ENCODE measurements around the gene GABRD. TPM values are rescaled to one million over a fixed set of nuclear protein-coding genes. Genes with fewer than 3 reads are reported as not detected.

Gene GABRD
- total RNA-seq, 1 donor from 2014 or later = not detected

DNA sequence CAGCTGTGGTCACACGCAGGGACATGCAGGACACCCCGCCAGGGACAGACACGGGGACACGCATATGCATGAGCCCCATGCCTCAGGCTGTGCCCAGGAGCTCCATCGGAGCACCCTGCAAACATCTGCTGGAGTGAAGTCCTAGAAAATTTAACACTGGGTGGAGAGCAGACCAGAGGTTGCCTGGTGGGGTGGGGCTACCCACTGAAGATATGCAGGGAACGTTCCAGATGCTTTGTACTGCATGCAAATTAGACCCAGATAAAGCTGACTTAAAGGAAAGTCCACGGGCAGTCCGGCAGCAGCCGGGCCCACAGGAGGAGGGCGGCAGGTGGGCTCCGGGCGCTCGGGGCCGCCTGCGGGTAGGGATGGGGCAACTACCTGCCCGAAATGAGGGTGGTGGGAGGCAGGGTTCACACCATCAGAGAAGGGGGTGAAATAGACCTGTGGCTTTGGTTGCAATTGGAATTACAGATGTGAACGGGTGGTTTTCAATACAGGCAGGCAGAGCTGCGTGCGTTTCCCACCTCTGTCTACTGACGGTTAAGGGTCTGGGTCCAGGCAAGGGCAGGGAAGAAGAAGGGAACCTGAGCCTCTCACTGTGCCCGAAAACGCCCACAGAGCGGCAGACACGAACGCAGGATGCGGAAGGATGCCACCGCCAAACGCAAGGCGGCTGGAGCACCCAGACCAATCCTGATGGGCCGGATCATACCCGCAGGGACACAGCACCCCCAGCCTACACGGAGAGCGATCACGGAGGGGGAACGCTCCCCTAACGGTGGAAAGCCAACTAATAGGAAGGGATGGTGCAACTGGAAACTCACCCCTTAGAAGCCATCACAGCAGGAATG, 36.5 kb upstream of the GABRD start:
- Histone ChIP-seq H4K20me1 (ENCODE audit: insufficient read depth, low read length) (no peaks in the 10 kb centered on the region), H3K79me2 (ENCODE audit: insufficient read depth, low read length) (no peaks in the 10 kb centered on the region), H3K27me3 (ENCODE audit: insufficient read depth, low read length) (no peaks in the 10 kb centered on the region), H3K27ac (ENCODE audit: low read depth, low read length) (no peak overlapping the region), H3K9me3 (ENCODE audit: insufficient read depth, low read depth, low read length) (no peaks in the 10 kb centered on the region), H3K4me1 (ENCODE audit: insufficient read depth, low read length) (no peaks in the 10 kb centered on the region), H3K9ac (ENCODE audit: low read length) (no peak overlapping the region), H2AFZ (ENCODE audit: low read depth, low read length) (no peak overlapping the region), H3K36me3 (ENCODE audit: insufficient read depth, low read length) (no peaks in the 10 kb centered on the region), H3K4me3 (ENCODE audit: insufficient read depth, low read depth, low read length) (no peak overlapping the region), H3K4me2 (ENCODE audit: low read length) (no peak overlapping the region)
- DNase-seq (ENCODE audit: low read depth) (no peak), FAIRE-seq (no peak)
- peaks cover 26% of the 10 kb centered on the region for H3K27me3 Mint-ChIP-seq (ENCODE audit: low read depth, unreplicated experiment)
- no peaks in the 10 kb centered on the region for H3K36me3 Mint-ChIP-seq (ENCODE audit: low read depth, unreplicated experiment)
- peaks cover 2% of the 10 kb centered on the region for H3K9me3 Mint-ChIP-seq (ENCODE audit: unreplicated experiment)
- no peak overlapping the region for H3K27ac Mint-ChIP-seq (ENCODE audit: unreplicated experiment)
- H3K4me1 Mint-ChIP-seq (ENCODE audit: low read depth, unreplicated experiment) = no peaks in the 10 kb centered on the region
- TF ChIP-seq CTCF (IDR thresholded peaks at IDR 0.05; ENCODE audit: insufficient read depth, low read depth, low read length) (no peak), EZH2 (IDR thresholded peaks at IDR 0.05; ENCODE audit: insufficient read depth, low read length) (no peak)
- H3K4me3 Mint-ChIP-seq (ENCODE audit: unreplicated experiment) = no peak overlapping the region

- Histone ChIP-seq H3K79me2 (ENCODE audit: insufficient read depth, low read length) (no peaks in the 10 kb centered on the region), H3K27me3 (ENCODE audit: insufficient read depth, low read length) (peaks cover 2% of the 10 kb centered on the region), H3K36me3 (ENCODE audit: insufficient read depth, low read length) (no peaks in the 10 kb centered on the region), H3K4me3 (ENCODE audit: insufficient read depth, low read depth, low read length) (no peak overlapping the region), H2AFZ (ENCODE audit: low read depth, low read length) (no peak overlapping the region), H3K4me1 (ENCODE audit: insufficient read depth, low read length) (no peaks in the 10 kb centered on the region), H4K20me1 (ENCODE audit: insufficient read depth, low read length) (no peaks in the 10 kb centered on the region), H3K9me3 (ENCODE audit: insufficient read depth, low read depth, low read length) (no peaks in the 10 kb centered on the region), H3K9ac (ENCODE audit: low read length) (no peak overlapping the region), H3K4me2 (ENCODE audit: low read length) (no peak overlapping the region), H3K27ac (ENCODE audit: low read depth, low read length) (no peak overlapping the region)
- Mint-ChIP-seq H3K9me3 (ENCODE audit: unreplicated experiment) (no peaks in the 10 kb centered on the region), H3K4me1 (ENCODE audit: low read depth, unreplicated experiment) (peaks cover 6% of the 10 kb centered on the region), H3K36me3 (ENCODE audit: low read depth, unreplicated experiment) (no peaks in the 10 kb centered on the region), H3K27me3 (ENCODE audit: low read depth, unreplicated experiment) (peaks cover 15% of the 10 kb centered on the region), H3K4me3 (ENCODE audit: unreplicated experiment) (no peak overlapping the region), H3K27ac (ENCODE audit: unreplicated experiment) (no peak overlapping the region)
- DNase-seq (ENCODE audit: low read depth) (no peak), FAIRE-seq (no peak)
- TF ChIP-seq CTCF (IDR thresholded peaks at IDR 0.05; ENCODE audit: insufficient read depth, low read depth, low read length) (no peak), EZH2 (IDR thresholded peaks at IDR 0.05; ENCODE audit: insufficient read depth, low read length) (no peak)
Observed at GRCh38 chr1:1984560-1985070, 34.5 kb upstream of the GABRD start.
